ENCODE data around the gene SRMS.

GRCh38 chr20:63567136-63567385 lies 19.5 kb upstream of the SRMS start:
- TF ChIP-seq RAD21 (CRISPR knock-in tag; IDR thresholded peaks at IDR 0.05) (no peak), ZNF12 (CRISPR knock-in tag; IDR thresholded peaks at IDR 0.05) (no peak), FOXK1 (CRISPR knock-in tag; IDR thresholded peaks at IDR 0.05; ENCODE audit: borderline replicate concordance, low read depth) (no peak), RBM39 (IDR thresholded peaks at IDR 0.05; ENCODE audit: low read depth, low read length, poor library complexity, severe bottlenecking) (no peak), TBP (CRISPR knock-in tag; IDR thresholded peaks at IDR 0.05) (no peak), MAX (IDR thresholded peaks at IDR 0.05) (no peak), AHDC1 (CRISPR knock-in tag; IDR thresholded peaks at IDR 0.05; ENCODE audit: borderline replicate concordance) (no peak), EP300 (IDR thresholded peaks at IDR 0.05; ENCODE audit: low read depth in 2 of 2, low read length in 2 of 2) (no peak), EP300 (CRISPR knock-in tag; IDR thresholded peaks at IDR 0.05; ENCODE audit: borderline replicate concordance) (no peak), KDM1A (CRISPR knock-in tag; IDR thresholded peaks at IDR 0.05) (no peak), RXRA (CRISPR knock-in tag; IDR thresholded peaks at IDR 0.05) (no peak), STAT6 (CRISPR knock-in tag; IDR thresholded peaks at IDR 0.05; ENCODE audit: borderline replicate concordance) (no peak), POLR2A (IDR thresholded peaks at IDR 0.05; ENCODE audit: insufficient read depth in 1 of 2, low read depth in 2 of 2, low read length in 2 of 2) (no peak), ZNF18 (CRISPR knock-in tag; IDR thresholded peaks at IDR 0.05; ENCODE audit: insufficient replicate concordance) (no peak), THRA (CRISPR knock-in tag; IDR thresholded peaks at IDR 0.05; ENCODE audit: borderline replicate concordance) (no peak)
